Caki2 (cell line): ENCODE data around the gene CDKAL1. TPM values are rescaled to one million over a fixed set of nuclear protein-coding genes. Genes with fewer than 3 reads are reported as not detected.
"Not testable (repeated sequence)": the region's sequence is repeated elsewhere in the genome, so short reads cannot be mapped to it uniquely, and the experiment has no call there.

Experiments used
- DNase-seq: peaks from one replicate; pipeline ENCODE4 v3.0.0-alpha.2; 2015; ENCODE audit warnings: low read depth
- in situ Hi-C: cut with HindIII; loops from 2 replicates; pipeline ENCODE4 v1.10.0; 2016; ENCODE audit warnings: low sequenced_read_pairs, low pct_unique_long_range_greater_than_20kb, mixed read lengths
- total RNA-seq: library from RNA; depleted of rRNA; stranded (reverse); fragments of >200 nt; shearing (Covaris generic); gene quantifications from 2 replicates; pipeline ENCODE4 v1.2.3, GENCODE V29; 2014; ENCODE audit warnings: low replicate concordance

CDKAL1 gene
- total RNA-seq, 1 experiment from 2014 or later, result 40.9 TPM

DNA sequence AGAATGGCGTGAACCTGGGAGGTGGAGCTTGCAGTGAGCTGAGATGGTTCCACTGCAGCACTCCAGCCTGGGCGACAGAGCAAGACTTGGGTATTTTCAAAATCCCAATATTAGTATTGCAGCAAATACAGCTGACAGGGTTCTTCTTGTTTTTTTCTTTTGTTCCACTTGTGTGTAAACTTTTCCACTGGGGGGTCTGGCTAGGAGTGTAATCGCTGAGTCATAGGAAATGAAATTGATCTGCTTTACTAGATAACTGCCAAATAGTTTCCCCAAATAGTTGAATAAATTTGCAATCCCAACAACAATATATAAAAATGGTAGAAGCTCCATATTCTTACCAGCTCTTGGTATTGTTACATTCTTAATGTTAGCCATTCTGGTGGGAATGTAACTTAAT is 533.3 kb downstream of the CDKAL1 start:
- in situ Hi-C loops, result no loop called here
- no peak for DNase-seq

DNA sequence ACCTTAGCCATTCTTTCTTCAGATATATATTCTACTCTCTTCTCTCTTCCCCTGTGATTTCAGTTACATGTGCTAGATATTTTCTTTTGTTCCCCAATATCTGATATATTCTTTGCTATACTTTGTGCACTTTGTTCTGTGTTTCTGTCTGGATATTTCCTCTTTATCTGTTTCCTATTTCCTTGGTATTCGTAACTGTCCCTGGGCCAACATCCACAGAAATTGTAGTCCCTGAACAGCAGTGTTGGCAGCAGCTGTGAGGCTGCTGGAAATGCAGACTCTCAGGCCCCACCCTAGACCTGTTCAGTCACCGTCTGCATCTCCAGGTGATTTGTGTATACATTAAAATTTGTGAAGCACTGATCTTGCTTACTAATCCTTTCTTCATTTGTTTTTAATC is 536.4 kb downstream of the CDKAL1 start:
- in situ Hi-C loops, result no loop called here
- DNase-seq, result no peak

DNA sequence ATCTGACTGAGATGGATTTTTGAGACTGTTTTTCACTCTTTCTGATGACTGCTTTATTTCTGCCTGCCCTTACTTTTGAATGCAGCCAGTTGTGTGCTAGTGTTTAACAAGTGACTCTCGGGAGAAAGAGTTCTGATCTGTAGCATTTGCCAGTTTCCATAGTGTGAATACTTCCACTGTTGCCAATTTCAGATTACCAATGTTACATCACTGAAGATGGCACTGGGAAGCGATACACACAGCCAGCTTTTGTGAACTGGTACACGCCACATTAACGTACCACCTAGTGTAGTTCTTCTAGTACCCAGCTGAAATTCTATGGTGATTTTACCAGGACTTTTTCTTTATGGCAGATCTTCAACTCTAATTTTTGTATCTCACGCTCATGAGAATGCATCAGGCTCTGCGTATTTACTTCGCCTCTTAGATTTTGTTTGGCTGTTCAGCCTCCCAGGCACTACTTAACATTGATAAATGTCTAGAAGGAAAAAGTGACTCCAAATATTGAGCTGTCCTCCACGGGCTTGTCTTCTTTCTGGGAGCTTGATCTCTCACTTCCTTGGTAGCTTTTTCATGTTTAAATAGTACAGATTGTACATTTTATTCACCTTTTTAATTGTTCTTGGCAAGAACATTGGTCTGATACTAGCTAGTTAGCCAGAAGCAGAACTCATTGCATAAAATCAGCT is 537.7 kb downstream of the CDKAL1 start:
- in situ Hi-C loops, result no loop called here
- no peak for DNase-seq

- in situ Hi-C loops, result no loop called here
- DNase-seq, result no peak
These were observed 539.1 kb downstream of the CDKAL1 start for GRCh38 chr6:21073318-21073839.

DNA sequence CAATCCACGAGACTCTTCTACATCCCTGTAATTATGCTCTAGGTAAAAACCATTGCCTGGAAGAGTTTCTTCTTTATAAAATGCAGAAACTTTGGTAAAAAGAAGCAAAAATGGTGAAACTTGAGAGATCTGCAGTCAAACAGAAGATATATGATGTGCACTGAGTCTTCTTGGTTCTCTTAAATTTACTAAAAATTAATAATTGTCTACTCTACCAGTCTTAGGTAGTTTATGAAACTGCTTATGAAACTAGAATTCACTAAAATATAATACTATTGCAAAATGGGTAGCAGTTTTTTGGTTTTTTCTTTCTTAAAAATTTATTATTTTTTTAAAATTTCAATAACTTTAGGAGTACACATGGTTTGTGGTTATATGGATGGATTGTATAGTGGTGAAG is 540.2 kb downstream of the CDKAL1 start:
- DNase-seq, result no peak
- in situ Hi-C loops, result no loop called here

- in situ Hi-C loops, result no loop called here
- DNase-seq, result no peak
These were observed 541.7 kb downstream of the CDKAL1 start for GRCh38 chr6:21075986-21076385.

GRCh38 chr6:21078497-21078896 is 544.2 kb downstream of the CDKAL1 start:
- in situ Hi-C loops, result no loop called here
- DNase-seq, result no peak

DNA sequence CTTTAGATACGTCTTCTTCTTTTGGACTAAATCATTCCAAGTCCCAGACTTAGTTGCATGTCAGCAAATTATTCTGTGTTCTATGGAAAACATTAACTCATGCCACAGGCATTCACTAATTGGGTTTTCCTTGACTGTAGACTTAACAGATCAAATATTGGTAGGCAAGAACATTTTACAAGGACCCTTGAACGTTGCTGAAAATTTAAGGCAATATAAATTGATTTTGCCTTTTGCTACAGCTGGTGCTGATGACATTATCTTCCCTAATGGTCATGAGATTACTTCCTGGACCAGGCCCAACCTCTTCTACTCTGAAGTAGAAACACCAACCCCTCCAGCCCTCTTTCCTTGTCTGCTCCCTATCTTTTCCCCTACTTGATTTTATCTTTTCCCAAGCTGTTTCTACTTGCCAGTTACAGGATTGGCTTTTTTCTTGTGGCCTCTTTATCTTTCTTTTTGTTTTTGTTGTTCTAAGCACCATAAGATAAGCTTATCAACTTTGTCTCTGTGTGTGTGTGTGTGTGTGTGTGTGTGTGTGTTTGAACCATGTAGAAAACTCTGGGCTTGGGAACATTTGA is 545.3 kb downstream of the CDKAL1 start:
- no peak for DNase-seq
- in situ Hi-C loops, result no loop called here

DNA sequence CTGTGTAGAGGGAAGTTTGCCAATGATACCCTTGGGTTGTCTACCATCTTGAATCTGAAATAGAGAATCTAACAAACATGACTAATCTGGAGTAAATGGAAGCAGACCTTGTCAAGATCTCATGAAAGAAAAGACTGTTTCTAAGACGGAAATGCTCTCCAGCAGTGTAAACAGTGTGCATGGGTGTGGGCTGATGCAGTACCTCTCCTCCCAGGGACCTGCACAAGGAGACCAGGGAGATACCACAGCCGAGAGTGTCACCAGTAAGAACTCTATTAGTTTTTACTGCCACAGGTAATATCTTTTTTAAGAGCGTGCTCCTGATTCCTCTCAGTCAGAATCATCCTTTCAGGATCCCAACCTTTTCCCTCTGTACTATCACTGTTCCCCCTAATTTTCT is 546.0 kb downstream of the CDKAL1 start:
- in situ Hi-C loops, result no loop called here
- no peak for DNase-seq

DNA sequence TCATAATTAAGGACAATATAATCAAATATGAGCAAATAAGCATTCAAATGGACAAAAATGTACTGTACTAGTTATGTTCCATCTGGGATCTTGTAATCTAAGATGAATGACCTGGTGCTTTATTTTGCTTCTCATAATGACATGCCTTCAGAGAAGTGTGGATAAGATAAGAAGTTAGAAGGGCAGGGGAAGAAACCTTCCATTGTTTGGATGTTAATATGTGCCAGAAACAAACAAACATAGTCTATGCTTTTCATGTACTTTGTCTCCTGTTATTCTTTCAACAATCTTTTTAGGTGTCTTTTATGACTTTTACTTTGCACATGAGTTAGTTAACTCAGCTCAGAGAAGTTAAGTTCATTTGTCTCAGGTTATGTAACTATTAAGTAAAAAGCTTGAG is 547.8 kb downstream of the CDKAL1 start:
- in situ Hi-C loops, result no loop called here
- DNase-seq, result no peak

DNA sequence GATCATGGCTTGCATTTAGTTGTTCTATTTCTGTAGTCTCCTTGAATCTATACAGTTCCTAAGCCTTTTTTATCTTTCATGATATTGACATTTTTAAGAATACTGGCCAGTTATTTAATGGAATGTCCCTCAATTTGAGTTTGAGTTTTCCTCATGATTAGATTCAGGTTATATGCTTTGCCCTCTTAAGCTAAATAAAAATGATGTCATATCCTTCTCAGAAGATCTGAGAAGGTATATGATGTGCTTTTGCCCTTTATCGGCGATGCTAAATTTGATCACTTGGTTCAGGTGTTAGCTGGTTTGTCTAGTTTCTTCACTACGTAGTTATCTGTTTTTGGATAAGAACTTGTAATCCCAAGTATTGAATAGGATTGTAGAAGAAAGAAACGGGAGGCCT is 549.5 kb downstream of the CDKAL1 start:
- DNase-seq, result no peak
- in situ Hi-C loops, result no loop called here

- no peak for DNase-seq
- in situ Hi-C loops, result no loop called here
These were observed 550.4 kb downstream of the CDKAL1 start for GRCh38 chr6:21084656-21085055.

DNA sequence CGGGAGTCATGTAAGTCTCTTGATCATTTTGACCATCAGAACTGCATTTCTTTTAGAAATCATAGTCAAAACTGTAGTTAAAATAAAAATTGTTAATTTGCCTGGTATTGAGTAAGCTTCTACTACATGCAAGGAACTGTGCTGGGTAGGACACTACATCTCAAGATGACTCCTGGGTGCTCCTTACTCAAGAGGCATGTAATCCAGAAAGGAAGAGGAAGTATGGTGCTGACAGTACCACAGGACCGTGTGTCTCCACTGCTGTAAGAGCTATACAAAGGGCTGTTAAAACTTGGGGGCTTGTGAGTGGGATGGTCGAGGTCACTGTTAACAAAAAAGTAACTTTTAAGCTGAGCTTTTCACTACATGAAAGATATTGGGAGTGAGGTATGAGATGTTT is 551.0 kb downstream of the CDKAL1 start:
- in situ Hi-C loops, result no loop called here
- no peak for DNase-seq

DNA sequence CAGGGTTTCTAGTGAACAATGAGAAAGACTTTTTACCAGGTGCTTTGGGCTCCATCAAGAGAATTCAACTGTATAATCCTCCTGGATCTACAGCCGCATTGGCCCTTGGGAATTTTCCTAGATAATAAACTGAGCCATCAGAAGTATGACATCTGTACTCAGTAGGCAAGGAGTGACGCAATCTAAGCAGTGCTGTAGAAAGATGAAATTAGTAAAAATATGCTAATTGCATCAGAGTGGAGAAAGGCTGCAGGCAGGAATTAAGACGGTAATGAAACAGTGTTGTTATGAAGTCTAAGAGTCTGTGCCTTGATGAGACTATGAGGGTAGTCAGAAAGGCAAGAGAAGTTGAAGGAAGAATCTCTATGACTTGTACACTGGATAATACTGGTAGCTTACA is 551.4 kb downstream of the CDKAL1 start:
- no peak for DNase-seq
- in situ Hi-C loops, result no loop called here

- DNase-seq, result no peak
- in situ Hi-C loops, result no loop called here
These were observed 552.9 kb downstream of the CDKAL1 start for GRCh38 chr6:21087188-21087587.

- in situ Hi-C loops, result no loop called here
- DNase-seq, result no peak
These were observed 557.2 kb downstream of the CDKAL1 start for GRCh38 chr6:21091411-21091810.

DNA sequence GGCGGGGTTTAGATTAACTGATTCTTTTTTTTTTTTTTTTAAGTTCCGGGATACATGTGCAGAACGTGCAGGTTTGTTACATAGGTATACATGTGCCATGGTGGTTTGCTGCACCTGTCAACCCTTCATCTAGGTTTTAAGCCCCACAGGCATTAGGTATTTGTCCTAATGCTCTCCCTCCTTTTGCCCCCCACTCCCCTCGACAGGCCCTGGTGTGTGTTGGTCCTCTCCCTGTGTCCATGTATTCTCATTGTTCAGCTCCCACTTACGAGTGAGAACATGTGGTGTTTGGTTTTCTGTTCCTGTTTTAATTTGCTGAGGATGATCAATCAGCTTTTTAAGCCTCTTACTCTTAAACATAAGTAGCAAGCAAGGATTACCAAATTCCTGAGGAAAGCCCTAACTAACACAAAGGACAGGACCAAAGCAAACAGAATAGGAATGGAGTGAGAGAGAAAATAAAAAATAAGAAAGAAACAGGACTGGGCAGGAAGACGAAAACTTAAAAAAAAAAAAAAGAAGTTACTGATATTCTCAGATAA is 558.0 kb downstream of the CDKAL1 start:
- in situ Hi-C loops, DNase-seq: not testable (repeated sequence)

- no peak for DNase-seq
- in situ Hi-C loops, result no loop called here
These were observed 561.2 kb downstream of the CDKAL1 start for GRCh38 chr6:21095462-21095861.

DNA sequence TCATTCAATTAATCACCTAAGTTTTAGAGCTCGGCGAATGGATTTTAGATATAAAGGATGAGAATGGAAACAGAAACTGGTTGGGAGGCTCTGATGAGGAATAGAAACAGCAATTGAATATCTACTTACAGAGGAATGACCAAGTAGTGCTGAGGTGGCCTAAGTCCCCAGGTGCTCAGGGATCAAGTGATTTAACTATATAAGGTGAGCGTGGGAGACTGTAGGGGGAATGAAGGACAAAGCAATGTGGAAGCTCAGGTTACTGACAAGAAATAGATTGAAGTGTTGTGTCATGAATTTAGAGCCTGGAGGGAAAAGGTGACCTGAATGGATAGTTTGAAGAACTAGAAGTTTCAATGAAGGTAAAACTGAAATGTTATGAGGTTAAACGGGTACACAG is 563.9 kb downstream of the CDKAL1 start:
- DNase-seq, result no peak
- in situ Hi-C loops, result no loop called here

- in situ Hi-C loops, result no loop called here
These were observed 564.5 kb downstream of the CDKAL1 start for GRCh38 chr6:21098744-21099143.

More at GRCh38 chr6:21098744-21099143, 564.5 kb downstream of the CDKAL1 start:
- no peak for DNase-seq
